Chondrocyte (in vitro differentiated cells): ENCODE measurements around the gene PADI4. TPM values are rescaled to one million over a fixed set of nuclear protein-coding genes. Genes with fewer than 3 reads are reported as not detected.
A peak's percentile ranks its signal among the peaks of the same experiment; 100 is the strongest.
"Not testable (repeated sequence)": the region's sequence is repeated elsewhere in the genome, so short reads cannot be mapped to it uniquely, and the experiment has no call there.

ENCODE experiments used
- DNase-seq: peaks from one replicate; pipeline ENCODE4 v3.0.0; 2021; ENCODE audit warnings: mixed read lengths, low spot score
- H3K27ac Mint-ChIP-seq: one replicate; pipeline ENCODE4 v1.8.0; 2021; ENCODE audit warnings: mild to moderate bottlenecking, moderate library complexity, mixed read lengths; ENCODE audit not compliant: unreplicated experiment
- H3K27me3 Mint-ChIP-seq: 2 replicates; pipeline ENCODE4 v1.8.0; 2021; ENCODE audit warnings: low read depth, mixed read lengths
- H3K36me3 Mint-ChIP-seq: 2 replicates; pipeline ENCODE4 v1.8.0; 2021; ENCODE audit warnings: low read depth, mixed read lengths
- H3K4me1 Mint-ChIP-seq: 2 replicates; pipeline ENCODE4 v1.8.0; 2021; ENCODE audit warnings: low read depth, mild to moderate bottlenecking, mixed read lengths
- H3K4me3 Mint-ChIP-seq: one replicate; pipeline ENCODE4 v1.8.0; 2021; ENCODE audit warnings: mild to moderate bottlenecking, moderate library complexity, mixed read lengths; ENCODE audit not compliant: unreplicated experiment
- H3K9me3 Mint-ChIP-seq: 2 replicates; pipeline ENCODE4 v1.8.0; 2021; ENCODE audit warnings: low read depth, mixed read lengths
- CTCF ChIP-seq: fragments of 200-600 bp; sonication (generic); IDR thresholded peaks from 2 replicates; pipeline ENCODE4 v1.5.0; 2021; ENCODE audit warnings: antibody characterized with exemption, mild to moderate bottlenecking, moderate library complexity
- total RNA-seq: library from RNA; stranded (reverse); gene quantifications from 3 replicates; pipeline ENCODE4 v1.2.1, GENCODE V29; 2021

Gene PADI4
- total RNA-seq, 1 donor from 2014 or later: not detected

- Mint-ChIP-seq H3K4me1 (no peaks in the 10 kb centered on the region), H3K4me3 (no peak overlapping the region), H3K36me3 (peaks cover 2% of the 10 kb centered on the region), H3K9me3 (no peaks in the 10 kb centered on the region), H3K27ac (no peak overlapping the region), H3K27me3 (no peaks in the 10 kb centered on the region)
- TF ChIP-seq CTCF: no peak
- DNase-seq: no peak
These were observed 93.8 kb downstream of the PADI4 start for GRCh38 chr1:17401841-17402240.

GRCh38 chr1:17403081-17403480 is 95.1 kb downstream of the PADI4 start:
- H3K27ac Mint-ChIP-seq: no peak overlapping the region
- H3K9me3 Mint-ChIP-seq: no peaks in the 10 kb centered on the region
- H3K27me3 Mint-ChIP-seq: no peaks in the 10 kb centered on the region
- no peak overlapping the region for H3K4me3 Mint-ChIP-seq
- no peak for DNase-seq
- TF ChIP-seq CTCF: no peak
- no peaks in the 10 kb centered on the region for H3K4me1 Mint-ChIP-seq
- H3K36me3 Mint-ChIP-seq: peaks cover 9% of the 10 kb centered on the region

GRCh38 chr1:17404034-17404684 is 96.2 kb downstream of the PADI4 start:
- TF ChIP-seq CTCF: no peak
- H3K36me3 Mint-ChIP-seq: peaks cover 15% of the 10 kb centered on the region
- no peak overlapping the region for H3K27ac Mint-ChIP-seq
- DNase-seq: no peak
- no peaks in the 10 kb centered on the region for H3K9me3 Mint-ChIP-seq
- H3K4me1 Mint-ChIP-seq: no peaks in the 10 kb centered on the region
- no peaks in the 10 kb centered on the region for H3K27me3 Mint-ChIP-seq
- no peak overlapping the region for H3K4me3 Mint-ChIP-seq

- peaks cover 20% of the 10 kb centered on the region for H3K36me3 Mint-ChIP-seq
- no peak overlapping the region for H3K4me3 Mint-ChIP-seq
- no peak overlapping the region for H3K27ac Mint-ChIP-seq
- no peaks in the 10 kb centered on the region for H3K4me1 Mint-ChIP-seq
- TF ChIP-seq CTCF: no peak
- no peaks in the 10 kb centered on the region for H3K27me3 Mint-ChIP-seq
- no peaks in the 10 kb centered on the region for H3K9me3 Mint-ChIP-seq
- no peak for DNase-seq
These were observed 96.8 kb downstream of the PADI4 start for GRCh38 chr1:17404820-17405219.

- no peak overlapping the region for H3K4me3 Mint-ChIP-seq
- no peaks in the 10 kb centered on the region for H3K4me1 Mint-ChIP-seq
- DNase-seq: no peak
- H3K36me3 Mint-ChIP-seq: peaks cover 31% of the 10 kb centered on the region
- H3K27ac Mint-ChIP-seq: no peak overlapping the region
- peak; percentile 91 for TF ChIP-seq CTCF
- no peaks in the 10 kb centered on the region for H3K9me3 Mint-ChIP-seq
- H3K27me3 Mint-ChIP-seq: no peaks in the 10 kb centered on the region
These were observed 98.1 kb downstream of the PADI4 start for GRCh38 chr1:17405898-17406759.

GRCh38 chr1:17406760-17407475 is 98.9 kb downstream of the PADI4 start:
- H3K4me1 Mint-ChIP-seq, H3K4me3 Mint-ChIP-seq, H3K27ac Mint-ChIP-seq, H3K9me3 Mint-ChIP-seq, H3K27me3 Mint-ChIP-seq, DNase-seq: not testable (repeated sequence)
- peaks cover 38% of the 10 kb centered on the region for H3K36me3 Mint-ChIP-seq

- DNase-seq, H3K9me3 Mint-ChIP-seq, H3K4me3 Mint-ChIP-seq, H3K27me3 Mint-ChIP-seq, H3K27ac Mint-ChIP-seq, H3K4me1 Mint-ChIP-seq: not testable (repeated sequence)
- H3K36me3 Mint-ChIP-seq: peaks cover 45% of the 10 kb centered on the region
These were observed 100.0 kb downstream of the PADI4 start for GRCh38 chr1:17407786-17408514.
